ENCODE data around the gene UBXN4.

- no peak for TF ChIP-seq CTCF (IDR thresholded peaks at IDR 0.05)
- TF ChIP-seq RAD21 (conservative IDR thresholded peaks at IDR 0.05 in 1 of 2, IDR thresholded peaks at IDR 0.05 in 1 of 2) = no peak
- TF ChIP-seq MAFK (IDR thresholded peaks at IDR 0.05; ENCODE audit: partially characterized antibody) = no peak
- TF ChIP-seq REST (IDR thresholded peaks at IDR 0.05) = no peak
- TF ChIP-seq RCOR1 (IDR thresholded peaks at IDR 0.05; ENCODE audit: low read depth, low read length) = no peak
- no peak for TF ChIP-seq FOSL2 (IDR thresholded peaks at IDR 0.05)
- no peak for TF ChIP-seq FOSL2 (CRISPR knock-in tag; IDR thresholded peaks at IDR 0.05)
- TF ChIP-seq JUNB (IDR thresholded peaks at IDR 0.05) = no peak
- no peak for TF ChIP-seq SMC3 (IDR thresholded peaks at IDR 0.05)
- TF ChIP-seq JUN (IDR thresholded peaks at IDR 0.05) = no peak
- no peak for TF ChIP-seq HDAC2 (IDR thresholded peaks at IDR 0.05)
- TF ChIP-seq SREBF2 (IDR thresholded peaks at IDR 0.05) = no peak
- no peak for TF ChIP-seq HOXA7 (CRISPR knock-in tag; IDR thresholded peaks at IDR 0.05)
- TF ChIP-seq, protein P1, sequence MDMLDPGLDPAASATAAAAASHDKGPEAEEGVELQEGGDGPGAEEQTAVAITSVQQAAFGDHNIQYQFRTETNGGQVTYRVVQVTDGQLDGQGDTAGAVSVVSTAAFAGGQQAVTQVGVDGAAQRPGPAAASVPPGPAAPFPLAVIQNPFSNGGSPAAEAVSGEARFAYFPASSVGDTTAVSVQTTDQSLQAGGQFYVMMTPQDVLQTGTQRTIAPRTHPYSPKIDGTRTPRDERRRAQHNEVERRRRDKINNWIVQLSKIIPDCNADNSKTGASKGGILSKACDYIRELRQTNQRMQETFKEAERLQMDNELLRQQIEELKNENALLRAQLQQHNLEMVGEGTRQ (IDR thresholded peaks at IDR 0.05) = no peak
These were observed 81.2 kb downstream of the UBXN4 start for GRCh38 chr2:135822855-135823254.
